Measurements from ENCODE around the gene CERS6.

GRCh38 chr2:168480356-168480755 lies 24.3 kb downstream of the CERS6 start:
- no peak for TF ChIP-seq CTCF (tag by site-specific recombination; IDR thresholded peaks at IDR 0.05)
- TF ChIP-seq ZNF510 (tag by site-specific recombination; IDR thresholded peaks at IDR 0.05; ENCODE audit: insufficient replicate concordance), result no peak
- no peak for TF ChIP-seq REST (tag by site-specific recombination; IDR thresholded peaks at IDR 0.05)
- no peak for TF ChIP-seq ZNF121 (tag by site-specific recombination; IDR thresholded peaks at IDR 0.05)
- no peak for TF ChIP-seq ZNF274 (IDR thresholded peaks at IDR 0.05; ENCODE audit: low read length)
- no peak for TF ChIP-seq ZNF274 (tag by site-specific recombination; IDR thresholded peaks at IDR 0.05; ENCODE audit: borderline replicate concordance)
- TF ChIP-seq ZNF580 (tag by site-specific recombination; IDR thresholded peaks at IDR 0.05), result no peak
- no peak for TF ChIP-seq ZNF530 (tag by site-specific recombination; IDR thresholded peaks at IDR 0.05; ENCODE audit: low read depth)
- TF ChIP-seq ZNF211 (tag by site-specific recombination; IDR thresholded peaks at IDR 0.05; ENCODE audit: low read depth), result no peak
- no peak for TF ChIP-seq ZNF433 (tag by site-specific recombination; IDR thresholded peaks at IDR 0.05; ENCODE audit: low read depth)
- TF ChIP-seq SP2 (tag by site-specific recombination; IDR thresholded peaks at IDR 0.05), result no peak
- no peak for TF ChIP-seq REPIN1 (tag by site-specific recombination; IDR thresholded peaks at IDR 0.05; ENCODE audit: low read depth)
- no peak for TF ChIP-seq ZNF18 (tag by site-specific recombination; IDR thresholded peaks at IDR 0.05)
- no peak for TF ChIP-seq ZNF629 (tag by site-specific recombination; IDR thresholded peaks at IDR 0.05)
- no peak for TF ChIP-seq KLF10 (tag by site-specific recombination; IDR thresholded peaks at IDR 0.05)
